HepG2 (cell line): ENCODE results near the gene NR2F1. TPM values are rescaled to one million over a fixed set of nuclear protein-coding genes. Genes with fewer than 3 reads are reported as not detected.

Experiments used
- ATAC-seq: fragments of 200-7000 bp; cut with Tn5 transposase; 3 replicates; pipeline ENCODE4 v1.9.1; 2020; ENCODE audit warnings: mild to moderate bottlenecking, moderate library complexity
- BruUV-seq: library from RNA; stranded (reverse); fragments of 400-500 nt; replicated peaks from 2 replicates; lab custom pipeline; 2021; lab: Mats Ljungman, UMichigan
- CTCF ChIA-PET: fragments of 300-600 bp; formaldehyde crosslinking; extraction: SDS; loops from one replicate; lab custom pipeline; 2021; ENCODE audit warnings: low total read pairs, inconsistent platforms, low intra/inter-chr PET ratio; lab: Yijun Ruan, JAX
- POLR2A ChIA-PET: fragments of 350-600 bp; sonication (Branson Sonifier 250); formaldehyde crosslinking; loops from one replicate; lab custom pipeline; 2020; ENCODE audit warnings: antibody characterized with exemption, inconsistent platforms; lab: Yijun Ruan, JAX
- DNase-seq: peaks from one replicate; pipeline ENCODE4 v3.0.0-alpha.2; 2015; ENCODE audit warnings: low spot score
- FAIRE-seq: peaks from 3 replicates; lab custom pipeline; 2011; peaks lifted over from hg19 to GRCh38; lab: Jason Lieb, UNC
- H2AFZ ChIP-seq: one replicate; pipeline ENCODE4 v1.6.1; 2011; ENCODE audit warnings: low read length, inconsistent platforms
- H3K27ac ChIP-seq: fragments of 300-600 bp; 3 replicates; pipeline ENCODE4 v1.8.0; 2011; ENCODE audit warnings: mixed run types, mild to moderate bottlenecking, mixed read lengths, low read length, inconsistent platforms; ENCODE audit not compliant: insufficient read depth; ENCODE audit errors: extremely low read length
- H3K27me3 ChIP-seq, 2 experiments: fragments of 200-600 bp in 1 of 2; 2 replicates in 1 of 2; 3 replicates in 1 of 2; pipeline versions ENCODE4 v1.6.0 to v1.8.0; 2011; ENCODE audit warnings: low read length in 2 of 2, mild to moderate bottlenecking in 2 of 2, moderate library complexity in 2 of 2, inconsistent platforms in 1 of 2; ENCODE audit not compliant: insufficient read depth in 2 of 2, control insufficient read depth in 1 of 2
- H3K36me3 ChIP-seq, 2 experiments: fragments of 200-600 bp in 1 of 2; replicated peaks in 1 of 2; 2 replicates in 1 of 2; 3 replicates in 1 of 2; pipeline versions ENCODE4 v1.5.1 to v1.8.0; 2011; ENCODE audit warnings: low read length in 2 of 2, inconsistent platforms in 1 of 2; ENCODE audit not compliant: insufficient read depth in 2 of 2, control insufficient read depth in 1 of 2
- H3K4me1 ChIP-seq: 2 replicates; pipeline ENCODE4 v1.5.1; 2012; ENCODE audit warnings: low read length, inconsistent platforms; ENCODE audit not compliant: insufficient read depth
- H3K4me2 ChIP-seq: 2 replicates; pipeline ENCODE4 v1.6.0; 2011; ENCODE audit warnings: low read depth, low read length, inconsistent platforms
- H3K4me3 ChIP-seq, 3 experiments: fragments of 200-600 bp in 1 of 3; sonication (generic), shearing (Covaris generic) in 1 of 3; replicated peaks in 1 of 3; 2 replicates each; pipeline ENCODE4 v1.5.1; 2011 to 2016; ENCODE audit warnings: low read length in 3 of 3, inconsistent platforms in 2 of 3, low read depth in 2 of 3, mild to moderate bottlenecking in 2 of 3, control low read depth in 1 of 3, mixed read lengths in 1 of 3; ENCODE audit not compliant: insufficient read depth in 1 of 3
- H3K79me2 ChIP-seq: one replicate; pipeline ENCODE4 v1.6.1; 2011; ENCODE audit warnings: low read length, inconsistent platforms; ENCODE audit not compliant: insufficient read depth
- H3K9ac ChIP-seq: 2 replicates; pipeline ENCODE4 v1.6.0; 2011; ENCODE audit warnings: mild to moderate bottlenecking, low read depth, low read length, inconsistent platforms; ENCODE audit not compliant: insufficient read depth
- H3K9me3 ChIP-seq: 2 replicates; pipeline ENCODE4 v1.5.1; 2012; ENCODE audit warnings: mild to moderate bottlenecking, low read length
- H4K20me1 ChIP-seq: 2 replicates; pipeline ENCODE4 v1.6.0; 2011; ENCODE audit warnings: inconsistent platforms, mild to moderate bottlenecking, low read length, moderate library complexity; ENCODE audit not compliant: insufficient read depth
- ASH2L ChIP-seq: fragments of 300-600, 200-600 bp; sonication (generic); IDR thresholded peaks from 2 replicates; pipeline ENCODE4 v1.7.0; 2017; ENCODE audit warnings: low read depth, mild to moderate bottlenecking, moderate library complexity, mixed read lengths, low read length; ENCODE audit not compliant: insufficient read length
- ELF4 ChIP-seq: sonication (generic); formaldehyde crosslinking; IDR thresholded peaks from 2 replicates; pipeline ENCODE4 v1.5.0; 2020; ENCODE audit warnings: missing genetic modification reagents, mild to moderate bottlenecking, moderate library complexity, borderline replicate concordance
- HNRNPLL ChIP-seq: fragments of 200-400 bp; formaldehyde crosslinking; IDR thresholded peaks from 2 replicates; pipeline ENCODE4 v1.6.1; 2017; ENCODE audit warnings: mild to moderate bottlenecking, low read depth, low read length; ENCODE audit not compliant: poor library complexity, severe bottlenecking
- NCOR1 ChIP-seq: fragments of 200-600 bp; sonication (generic); IDR thresholded peaks from 2 replicates; pipeline ENCODE4 v1.7.0; 2017; ENCODE audit warnings: antibody characterized with exemption, low read length, borderline replicate concordance
- NR2F1 ChIP-seq, 2 experiments: fragments of 450-650 bp in 1 of 2; formaldehyde crosslinking in 1 of 2; IDR thresholded peaks; 2 replicates each; pipeline versions ENCODE4 v1.5.0 to v1.6.1; 2016 to 2020; ENCODE audit warnings: mild to moderate bottlenecking in 1 of 2, missing compliant biosample characterization in 1 of 2, missing genetic modification reagents in 1 of 2, moderate library complexity in 1 of 2
- ZBED4 ChIP-seq: sonication (generic); formaldehyde crosslinking; IDR thresholded peaks from 2 replicates; pipeline ENCODE4 v1.4.0; 2020; ENCODE audit warnings: missing genetic modification reagents, borderline replicate concordance
- ZNF251 ChIP-seq: sonication (generic); formaldehyde crosslinking; IDR thresholded peaks from 2 replicates; pipeline ENCODE4 v1.9.0; 2021; ENCODE audit warnings: mild to moderate bottlenecking, missing genetic modification reagents
- ZNF335 ChIP-seq: sonication (generic); formaldehyde crosslinking; IDR thresholded peaks from 2 replicates; pipeline ENCODE4 v1.4.0; 2020; ENCODE audit warnings: missing genetic modification reagents
- ZNF570 ChIP-seq: sonication (generic); formaldehyde crosslinking; IDR thresholded peaks from 2 replicates; pipeline ENCODE4 v1.4.0; 2020; ENCODE audit warnings: mild to moderate bottlenecking, missing genetic modification reagents, borderline replicate concordance
- ZNF883 ChIP-seq: sonication (generic); formaldehyde crosslinking; IDR thresholded peaks from 2 replicates; pipeline ENCODE4 v1.5.1; 2020; ENCODE audit warnings: mild to moderate bottlenecking, missing genetic modification reagents; ENCODE audit errors: not compliant biosample characterization
- ZSCAN29 ChIP-seq: sonication (generic); formaldehyde crosslinking; conservative IDR thresholded peaks from 2 replicates; pipeline ENCODE4 v1.4.0; 2020; ENCODE audit warnings: mild to moderate bottlenecking, missing genetic modification reagents
- WGBS: methylation state at CpG from one replicate; pipeline ENCODE4 v1.1.6; 2017; ENCODE audit warnings: low lambda C conversion rate; 5-methylcytosine and 5-hydroxymethylcytosine counted together
- in situ Hi-C: cut with HindIII; loops from 2 replicates; pipeline ENCODE4 v1.10.0; 2017; ENCODE audit warnings: low pct_unique_long_range_greater_than_20kb; ENCODE audit not compliant: extremely low pct_ligation_motif_present
- intact Hi-C: fragments of 100-400 bp; cut with micrococcal nuclease; formaldehyde crosslinking; loops from one replicate; pipeline ENCODE4 v1.10.0; 2022; ENCODE audit not compliant: unreplicated experiment
- polyA plus RNA-seq, 8 experiments: library from polyadenylated mRNA; depleted of rRNA in 3 of 8; stranded (reverse) in 7 of 8; unstranded in 1 of 8; fragments of >200 nt; fragmentation: Illumina TruSeq in 4 of 8; extraction: Trizol in 4 of 8; gene quantifications; 2 replicates each; pipeline versions ENCODE4 v1.2.1 to v1.2.3, GENCODE V29; 2011 to 2016; ENCODE audit warnings: low read depth in 4 of 8, missing spikeins in 1 of 8, mixed read lengths in 1 of 8; ENCODE audit not compliant: insufficient read depth in 1 of 8
- total RNA-seq, 5 experiments: library from RNA; depleted of rRNA; stranded (reverse); fragments of >200 nt; fragmentation: Illumina TruSeq; extraction: Trizol; gene quantifications; 2 replicates each; pipeline ENCODE4 v1.2.3, GENCODE V29; 2016; ENCODE audit warnings: low read depth in 1 of 5
- TF ChIP-seq, protein P1 (sequence below): sonication (generic); formaldehyde crosslinking; conservative IDR thresholded peaks from 2 replicates; pipeline ENCODE4 v1.8.0; 2022; ENCODE audit warnings: missing genetic modification reagents
- TF ChIP-seq, protein P2 (sequence below): sonication (generic); formaldehyde crosslinking; IDR thresholded peaks from 2 replicates; pipeline ENCODE4 v1.4.0; 2020; ENCODE audit warnings: missing genetic modification reagents

The NR2F1 gene
- total and polyA plus RNA-seq, 2 of the 13 experiments (the other 11 are each of a cell fraction or from before 2014, with no cell fraction given) = 17.1 to 59.7 TPM

GRCh38 chr5:93582677-93583438 lies at the start of gene NR2F1 (continued):
- TF ChIP-seq, protein P1, sequence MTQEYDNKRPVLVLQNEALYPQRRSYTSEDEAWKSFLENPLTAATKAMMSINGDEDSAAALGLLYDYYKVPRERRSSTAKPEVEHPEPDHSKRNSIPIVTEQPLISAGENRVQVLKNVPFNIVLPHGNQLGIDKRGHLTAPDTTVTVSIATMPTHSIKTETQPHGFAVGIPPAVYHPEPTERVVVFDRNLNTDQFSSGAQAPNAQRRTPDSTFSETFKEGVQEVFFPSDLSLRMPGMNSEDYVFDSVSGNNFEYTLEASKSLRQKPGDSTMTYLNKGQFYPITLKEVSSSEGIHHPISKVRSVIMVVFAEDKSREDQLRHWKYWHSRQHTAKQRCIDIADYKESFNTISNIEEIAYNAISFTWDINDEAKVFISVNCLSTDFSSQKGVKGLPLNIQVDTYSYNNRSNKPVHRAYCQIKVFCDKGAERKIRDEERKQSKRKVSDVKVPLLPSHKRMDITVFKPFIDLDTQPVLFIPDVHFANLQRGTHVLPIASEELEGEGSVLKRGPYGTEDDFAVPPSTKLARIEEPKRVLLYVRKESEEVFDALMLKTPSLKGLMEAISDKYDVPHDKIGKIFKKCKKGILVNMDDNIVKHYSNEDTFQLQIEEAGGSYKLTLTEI (CRISPR knock-in tag) = no peak
- TF ChIP-seq ASH2L (peak; percentile 24), ZNF335 (no peak), ZNF251 (CRISPR knock-in tag) (no peak), NCOR1 (peak; percentile 51), ZSCAN29 (CRISPR knock-in tag) (peak; percentile 91)
- TF ChIP-seq, protein P2, sequence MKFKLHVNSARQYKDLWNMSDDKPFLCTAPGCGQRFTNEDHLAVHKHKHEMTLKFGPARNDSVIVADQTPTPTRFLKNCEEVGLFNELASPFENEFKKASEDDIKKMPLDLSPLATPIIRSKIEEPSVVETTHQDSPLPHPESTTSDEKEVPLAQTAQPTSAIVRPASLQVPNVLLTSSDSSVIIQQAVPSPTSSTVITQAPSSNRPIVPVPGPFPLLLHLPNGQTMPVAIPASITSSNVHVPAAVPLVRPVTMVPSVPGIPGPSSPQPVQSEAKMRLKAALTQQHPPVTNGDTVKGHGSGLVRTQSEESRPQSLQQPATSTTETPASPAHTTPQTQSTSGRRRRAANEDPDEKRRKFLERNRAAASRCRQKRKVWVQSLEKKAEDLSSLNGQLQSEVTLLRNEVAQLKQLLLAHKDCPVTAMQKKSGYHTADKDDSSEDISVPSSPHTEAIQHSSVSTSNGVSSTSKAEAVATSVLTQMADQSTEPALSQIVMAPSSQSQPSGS (CRISPR knock-in tag) = no peak
- TF ChIP-seq, all 625 proteins: peak for 210

GRCh38 chr5:93545872-93546271 lies 37.1 kb upstream of the NR2F1 start:
- ChIA-PET CTCF (no interaction called here), POLR2A (no interaction called here)
- DNase-seq (no peak), ATAC-seq (no peak), FAIRE-seq (no peak)
- intact Hi-C loops (loop anchor here (5.0 kb wide), 1 partner anchor 1029 kb away; no protein-coding TSS in a partner anchor), in situ Hi-C loops (no loop called here)
- Histone ChIP-seq H3K9me3 (no peaks in the 10 kb centered on the region), H3K27ac (no peak overlapping the region), H2AFZ (no peak overlapping the region), H3K9ac (no peak overlapping the region), H3K79me2 (no peaks in the 10 kb centered on the region), H3K4me2 (no peak overlapping the region), H3K27me3 (no peaks in the 10 kb centered on the region), H3K4me1 (no peaks in the 10 kb centered on the region), H4K20me1 (no peaks in the 10 kb centered on the region), H3K4me3 (no peak overlapping the region), H3K36me3 (no peaks in the 10 kb centered on the region)
- no TSS peak for BruUV-seq
- no peak for TF ChIP-seq HNRNPLL
- no peak for TF ChIP-seq ZNF570 (CRISPR knock-in tag)
- TF ChIP-seq ZBED4 (CRISPR knock-in tag) = no peak
- no peak for TF ChIP-seq ELF4 (CRISPR knock-in tag)
- TF ChIP-seq ZNF883 (CRISPR knock-in tag) = no peak
- no peak for TF ChIP-seq NR2F1 (CRISPR knock-in tag; IDR thresholded peaks at IDR 0.05)
- WGBS = 38% methylated on average over 4 of the region's 4 CpGs
